Loucy (cell line): ENCODE measurements around the gene TEX36.

Source experiments
- H2AFZ ChIP-seq: fragments of 200-600 bp; sonication (generic); 2 replicates; pipeline ENCODE4 v1.6.0; 2016; ENCODE audit warnings: antibody characterized with exemption, mild to moderate bottlenecking, low read length, moderate library complexity
- H3F3A ChIP-seq: fragments of 200-600 bp; 2 replicates; pipeline ENCODE4 v1.6.0; 2016; ENCODE audit warnings: antibody characterized with exemption, low read depth, mild to moderate bottlenecking
- H3K27me3 ChIP-seq: fragments of 200-600 bp; sonication (generic); 2 replicates; pipeline ENCODE4 v1.6.1; 2014; ENCODE audit warnings: low read length, mild to moderate bottlenecking; ENCODE audit not compliant: insufficient read depth, poor library complexity, severe bottlenecking
- H3K36me3 ChIP-seq: fragments of 200-600 bp; sonication (generic); 2 replicates; pipeline ENCODE4 v1.6.1; 2016; ENCODE audit warnings: low read length; ENCODE audit not compliant: insufficient read depth
- H3K4me1 ChIP-seq: fragments of 200-600 bp; sonication (generic); 2 replicates; pipeline ENCODE4 v1.5.1; 2014; ENCODE audit warnings: low read length, mild to moderate bottlenecking; ENCODE audit not compliant: insufficient read depth, poor library complexity, severe bottlenecking
- H3K4me2 ChIP-seq: fragments of 200-600 bp; sonication (generic); 2 replicates; pipeline ENCODE4 v1.6.0; 2014; ENCODE audit warnings: antibody characterized with exemption, low read length, low read depth, mild to moderate bottlenecking; ENCODE audit not compliant: poor library complexity, severe bottlenecking
- H3K4me3 ChIP-seq: fragments of 200-600 bp; sonication (generic); 2 replicates; pipeline ENCODE4 v1.5.1; 2014; ENCODE audit warnings: low read length, mild to moderate bottlenecking, mixed read lengths; ENCODE audit not compliant: poor library complexity, severe bottlenecking
- H3K79me2 ChIP-seq: fragments of 200-600 bp; sonication (generic); 2 replicates; pipeline ENCODE4 v1.6.1; 2014; ENCODE audit warnings: low read length; ENCODE audit not compliant: insufficient read depth
- H3K9ac ChIP-seq: fragments of 200-600 bp; sonication (generic); 2 replicates; pipeline ENCODE4 v1.6.0; 2014; ENCODE audit warnings: mild to moderate bottlenecking, low read depth, low read length, moderate library complexity; ENCODE audit not compliant: poor library complexity, severe bottlenecking
- H3K9me2 ChIP-seq: fragments of 200-600 bp; sonication (generic); replicated peaks from 2 replicates; pipeline ENCODE4 v1.6.1; 2016; ENCODE audit warnings: low read depth, low read length, mixed read lengths
- H3K9me3 ChIP-seq: fragments of 200-600 bp; sonication (generic); 2 replicates; pipeline ENCODE4 v1.6.1; 2014; ENCODE audit warnings: mild to moderate bottlenecking, antibody characterized with exemption, low read length, low read depth; ENCODE audit not compliant: insufficient read depth
- H4K20me1 ChIP-seq: fragments of 200-600 bp; sonication (generic); 2 replicates; pipeline ENCODE4 v1.6.0; 2014; ENCODE audit warnings: antibody characterized with exemption, low read length, mild to moderate bottlenecking; ENCODE audit not compliant: insufficient read depth, poor library complexity, severe bottlenecking
- EZH2phosphoT487 ChIP-seq: fragments of 200-600 bp; IDR thresholded peaks from 2 replicates; pipeline ENCODE4 v1.6.1; 2018; ENCODE audit warnings: antibody characterized with exemption, mild to moderate bottlenecking, moderate library complexity, borderline replicate concordance
- TF ChIP-seq, protein P1 (sequence below): fragments of 200-600 bp; sonication (generic); conservative IDR thresholded peaks from 2 replicates; pipeline ENCODE4 v1.5.1; 2014; ENCODE audit warnings: mild to moderate bottlenecking, antibody characterized with exemption, low read length

Gene TEX36

GRCh38 chr10:125646311-125646710, 36.7 kb downstream of the TEX36 start:
- no peak for TF ChIP-seq EZH2phosphoT487
- TF ChIP-seq, protein P1, sequence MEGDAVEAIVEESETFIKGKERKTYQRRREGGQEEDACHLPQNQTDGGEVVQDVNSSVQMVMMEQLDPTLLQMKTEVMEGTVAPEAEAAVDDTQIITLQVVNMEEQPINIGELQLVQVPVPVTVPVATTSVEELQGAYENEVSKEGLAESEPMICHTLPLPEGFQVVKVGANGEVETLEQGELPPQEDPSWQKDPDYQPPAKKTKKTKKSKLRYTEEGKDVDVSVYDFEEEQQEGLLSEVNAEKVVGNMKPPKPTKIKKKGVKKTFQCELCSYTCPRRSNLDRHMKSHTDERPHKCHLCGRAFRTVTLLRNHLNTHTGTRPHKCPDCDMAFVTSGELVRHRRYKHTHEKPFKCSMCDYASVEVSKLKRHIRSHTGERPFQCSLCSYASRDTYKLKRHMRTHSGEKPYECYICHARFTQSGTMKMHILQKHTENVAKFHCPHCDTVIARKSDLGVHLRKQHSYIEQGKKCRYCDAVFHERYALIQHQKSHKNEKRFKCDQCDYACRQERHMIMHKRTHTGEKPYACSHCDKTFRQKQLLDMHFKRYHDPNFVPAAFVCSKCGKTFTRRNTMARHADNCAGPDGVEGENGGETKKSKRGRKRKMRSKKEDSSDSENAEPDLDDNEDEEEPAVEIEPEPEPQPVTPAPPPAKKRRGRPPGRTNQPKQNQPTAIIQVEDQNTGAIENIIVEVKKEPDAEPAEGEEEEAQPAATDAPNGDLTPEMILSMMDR, result no peak
- H3K27me3 ChIP-seq, result no peaks in the 10 kb centered on the region
- no peak overlapping the region for H3K4me3 ChIP-seq
- H4K20me1 ChIP-seq, result no peaks in the 10 kb centered on the region
- H3K9me2 ChIP-seq, result no peaks in the 10 kb centered on the region
- H3K4me1 ChIP-seq, result no peaks in the 10 kb centered on the region
- no peaks in the 10 kb centered on the region for H3K36me3 ChIP-seq
- H3K79me2 ChIP-seq, result no peaks in the 10 kb centered on the region
- no peak overlapping the region for H2AFZ ChIP-seq
- H3K9me3 ChIP-seq, result no peaks in the 10 kb centered on the region
- no peaks in the 10 kb centered on the region for H3F3A ChIP-seq
- H3K4me2 ChIP-seq, result no peak overlapping the region
- H3K9ac ChIP-seq, result no peak overlapping the region

GRCh38 chr10:125641398-125641797, 41.6 kb downstream of the TEX36 start:
- no peak overlapping the region for H2AFZ ChIP-seq
- no peaks in the 10 kb centered on the region for H4K20me1 ChIP-seq
- no peaks in the 10 kb centered on the region for H3K9me2 ChIP-seq
- H3K36me3 ChIP-seq, result no peaks in the 10 kb centered on the region
- H3K9me3 ChIP-seq, result no peaks in the 10 kb centered on the region; the same call in 1 of the 2 replicates
- no peaks in the 10 kb centered on the region for H3K27me3 ChIP-seq
- H3K4me2 ChIP-seq, result no peak overlapping the region
- TF ChIP-seq, protein P1, result no peak
- TF ChIP-seq EZH2phosphoT487, result no peak
- no peaks in the 10 kb centered on the region for H3F3A ChIP-seq
- H3K9ac ChIP-seq, result no peak overlapping the region
- no peaks in the 10 kb centered on the region for H3K4me1 ChIP-seq
- no peak overlapping the region for H3K4me3 ChIP-seq
- H3K79me2 ChIP-seq, result no peaks in the 10 kb centered on the region

GRCh38 chr10:125640653-125641052, 42.3 kb downstream of the TEX36 start:
- Histone ChIP-seq H3K4me1 (no peaks in the 10 kb centered on the region), H3K36me3 (no peaks in the 10 kb centered on the region), H3K4me2 (no peak overlapping the region), H3F3A (no peaks in the 10 kb centered on the region), H3K9me2 (no peaks in the 10 kb centered on the region), H3K9me3 (no peaks in the 10 kb centered on the region; the same call in 1 of the 2 replicates), H4K20me1 (no peaks in the 10 kb centered on the region), H3K9ac (no peak overlapping the region), H3K4me3 (no peak overlapping the region), H2AFZ (no peak overlapping the region), H3K79me2 (no peaks in the 10 kb centered on the region), H3K27me3 (no peaks in the 10 kb centered on the region)
- TF ChIP-seq EZH2phosphoT487, result no peak
- TF ChIP-seq, protein P1, result no peak
